Tibial nerve (tissue), 4 donors: ENCODE results near the gene AFAP1.

Experiments used
- EP300 ChIP-seq, 2 donors: sonication (generic); formaldehyde crosslinking; IDR thresholded peaks; one replicate each; pipeline ENCODE4 v1.6.1; 2017; ENCODE audit warnings: antibody characterized with exemption in 2 of 2, mild to moderate bottlenecking in 1 of 2
- POLR2A ChIP-seq, 2 donors: fragments of 450-650 bp; IDR thresholded peaks; one replicate each; pipeline ENCODE4 v1.6.1; 2017; ENCODE audit warnings: antibody characterized with exemption in 2 of 2, mild to moderate bottlenecking in 2 of 2, moderate library complexity in 2 of 2
- TF ChIP-seq, protein P1 (sequence below), 5 experiments: fragments of 200-600 bp in 3 of 5; fragments of 450-650 bp in 2 of 5; sonication (generic) in 3 of 5; IDR thresholded peaks; one replicate each; pipeline ENCODE4 v1.5.1; 2016 to 2019; ENCODE audit warnings: antibody characterized with exemption in 5 of 5, mild to moderate bottlenecking in 3 of 5, moderate library complexity in 2 of 5

DNA sequence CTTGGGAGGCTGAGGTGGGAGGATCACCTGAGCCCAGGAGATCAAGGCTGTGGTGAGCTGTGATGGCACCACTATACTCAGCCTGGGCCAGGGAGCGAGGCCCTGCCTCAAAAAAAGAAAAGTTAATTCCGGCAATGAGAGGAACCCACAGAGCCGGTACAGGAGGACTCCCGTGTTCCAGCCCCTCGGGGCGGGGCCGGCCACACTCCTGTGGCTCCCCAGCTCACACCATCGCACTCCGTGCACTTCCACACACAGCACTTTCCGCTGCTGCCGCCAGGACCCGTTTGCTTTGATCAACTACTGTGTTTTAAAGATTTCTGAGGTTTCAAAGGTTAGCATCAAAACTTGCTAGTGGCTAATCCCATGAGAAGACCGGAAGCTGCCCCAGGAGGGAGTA is 171.7 kb downstream of the AFAP1 start:
- no peak for TF ChIP-seq POLR2A (IDR thresholded peaks at IDR 0.05)
- TF ChIP-seq, protein P1, sequence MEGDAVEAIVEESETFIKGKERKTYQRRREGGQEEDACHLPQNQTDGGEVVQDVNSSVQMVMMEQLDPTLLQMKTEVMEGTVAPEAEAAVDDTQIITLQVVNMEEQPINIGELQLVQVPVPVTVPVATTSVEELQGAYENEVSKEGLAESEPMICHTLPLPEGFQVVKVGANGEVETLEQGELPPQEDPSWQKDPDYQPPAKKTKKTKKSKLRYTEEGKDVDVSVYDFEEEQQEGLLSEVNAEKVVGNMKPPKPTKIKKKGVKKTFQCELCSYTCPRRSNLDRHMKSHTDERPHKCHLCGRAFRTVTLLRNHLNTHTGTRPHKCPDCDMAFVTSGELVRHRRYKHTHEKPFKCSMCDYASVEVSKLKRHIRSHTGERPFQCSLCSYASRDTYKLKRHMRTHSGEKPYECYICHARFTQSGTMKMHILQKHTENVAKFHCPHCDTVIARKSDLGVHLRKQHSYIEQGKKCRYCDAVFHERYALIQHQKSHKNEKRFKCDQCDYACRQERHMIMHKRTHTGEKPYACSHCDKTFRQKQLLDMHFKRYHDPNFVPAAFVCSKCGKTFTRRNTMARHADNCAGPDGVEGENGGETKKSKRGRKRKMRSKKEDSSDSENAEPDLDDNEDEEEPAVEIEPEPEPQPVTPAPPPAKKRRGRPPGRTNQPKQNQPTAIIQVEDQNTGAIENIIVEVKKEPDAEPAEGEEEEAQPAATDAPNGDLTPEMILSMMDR (IDR thresholded peaks at IDR 0.05), result no peak
- TF ChIP-seq EP300 (IDR thresholded peaks at IDR 0.05), result no peak
